NCI-H748 treated with DMSO at 0.1 percent for 48 hours (cell line): ENCODE data around the gene SEC22C.
A peak's percentile ranks its signal among the peaks of the same experiment; 100 is the strongest.
"Not testable (repeated sequence)": the region's sequence is repeated elsewhere in the genome, so short reads cannot be mapped to it uniquely, and the experiment has no call there.

ENCODE experiments used
- DNase-seq: peaks from one replicate; lab custom pipeline; 2025; lab: John Stamatoyannopoulos, UW

Gene SEC22C, protein sequence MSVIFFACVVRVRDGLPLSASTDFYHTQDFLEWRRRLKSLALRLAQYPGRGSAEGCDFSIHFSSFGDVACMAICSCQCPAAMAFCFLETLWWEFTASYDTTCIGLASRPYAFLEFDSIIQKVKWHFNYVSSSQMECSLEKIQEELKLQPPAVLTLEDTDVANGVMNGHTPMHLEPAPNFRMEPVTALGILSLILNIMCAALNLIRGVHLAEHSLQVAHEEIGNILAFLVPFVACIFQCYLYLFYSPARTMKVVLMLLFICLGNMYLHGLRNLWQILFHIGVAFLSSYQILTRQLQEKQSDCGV

DNA sequence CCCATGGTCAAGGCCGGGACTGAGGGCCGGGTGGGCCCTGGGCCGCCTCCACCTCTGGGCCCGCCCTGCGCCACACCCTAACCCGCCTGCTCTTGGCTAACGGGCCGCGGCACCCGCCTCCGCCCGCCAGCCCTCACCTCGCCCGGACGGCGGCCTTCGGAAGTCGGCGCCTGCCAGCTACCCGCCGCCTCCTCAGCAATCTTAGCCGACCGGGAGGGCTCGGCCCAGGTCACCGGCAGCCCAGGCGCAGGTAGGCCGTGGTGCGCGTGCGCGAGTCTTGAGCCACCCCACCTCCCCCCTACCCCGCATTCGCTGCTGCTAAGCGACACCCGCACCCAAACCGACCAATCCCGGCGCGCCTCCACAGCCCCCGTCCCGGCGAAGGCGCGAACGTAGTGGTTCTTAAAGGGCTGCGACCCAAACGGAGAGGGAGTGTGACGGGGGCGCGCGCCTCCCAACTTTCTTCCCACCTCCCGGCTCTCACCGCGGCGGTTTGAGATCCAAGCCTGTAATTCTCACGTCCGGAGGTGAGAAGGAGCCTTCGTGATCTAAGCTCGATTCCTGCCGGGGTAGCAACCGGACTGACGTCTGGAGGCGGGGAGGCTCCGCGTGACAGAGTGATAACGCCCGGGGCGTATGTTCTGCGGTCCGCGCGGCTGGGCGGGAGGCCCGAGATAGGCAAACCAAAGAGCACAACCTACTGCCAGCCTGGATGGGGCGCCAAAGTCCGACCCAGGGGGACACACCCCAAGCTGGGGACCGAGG lies at the start of gene SEC22C:
TSS of gene SEC22C (minus strand) at position 259 of the 765 bp plus-strand sequence. CDS start 12,921 bp downstream, outside the sequence.
- peak; percentile 82 for DNase-seq

DNA sequence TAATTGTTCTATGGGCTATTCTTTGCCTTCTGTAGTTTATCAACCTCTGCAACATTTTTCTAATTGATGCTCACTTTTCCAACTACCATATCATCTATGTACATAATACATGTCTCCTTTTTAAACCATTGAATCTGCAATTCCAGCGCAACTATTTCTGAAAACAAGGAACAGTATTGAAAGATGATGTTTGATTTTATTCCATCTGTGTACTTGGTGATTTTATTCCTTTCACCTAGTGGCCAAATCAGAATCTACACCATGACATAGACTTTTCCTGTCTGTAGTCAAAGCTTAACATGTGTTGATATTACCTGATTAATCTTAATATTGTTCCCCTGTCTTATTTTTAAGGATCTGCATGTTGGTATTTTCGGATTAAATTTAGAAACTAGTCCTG lies 31.7 kb upstream of the SEC22C start:
- DNase-seq: no peak

- DNase-seq: no peak
Observed at GRCh38 chr3:42612928-42613327, 31.2 kb upstream of the SEC22C start.

GRCh38 chr3:42612217-42612616 lies 30.4 kb upstream of the SEC22C start:
- no peak for DNase-seq

DNA sequence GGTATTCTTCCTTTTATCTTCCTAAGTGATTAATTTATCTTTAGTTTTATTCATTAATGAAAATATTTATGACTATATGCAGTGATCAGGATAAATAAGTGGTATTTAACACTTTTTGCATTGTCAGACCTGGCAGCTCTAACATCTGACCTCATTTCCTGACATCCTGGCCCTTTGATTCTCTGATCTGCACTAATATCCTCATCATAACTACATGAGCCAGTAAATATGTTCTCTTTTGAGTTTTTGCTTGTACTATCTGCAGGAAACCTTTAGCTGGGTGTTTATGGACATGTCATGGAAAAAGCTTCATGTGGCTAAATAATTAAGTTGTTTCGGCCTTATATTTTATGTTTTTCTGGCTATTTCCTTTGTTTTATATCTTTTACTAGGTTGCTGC lies 29.2 kb upstream of the SEC22C start:
- DNase-seq: no peak

- no peak for DNase-seq
Observed at GRCh38 chr3:42608581-42608980, 26.8 kb upstream of the SEC22C start.

DNA sequence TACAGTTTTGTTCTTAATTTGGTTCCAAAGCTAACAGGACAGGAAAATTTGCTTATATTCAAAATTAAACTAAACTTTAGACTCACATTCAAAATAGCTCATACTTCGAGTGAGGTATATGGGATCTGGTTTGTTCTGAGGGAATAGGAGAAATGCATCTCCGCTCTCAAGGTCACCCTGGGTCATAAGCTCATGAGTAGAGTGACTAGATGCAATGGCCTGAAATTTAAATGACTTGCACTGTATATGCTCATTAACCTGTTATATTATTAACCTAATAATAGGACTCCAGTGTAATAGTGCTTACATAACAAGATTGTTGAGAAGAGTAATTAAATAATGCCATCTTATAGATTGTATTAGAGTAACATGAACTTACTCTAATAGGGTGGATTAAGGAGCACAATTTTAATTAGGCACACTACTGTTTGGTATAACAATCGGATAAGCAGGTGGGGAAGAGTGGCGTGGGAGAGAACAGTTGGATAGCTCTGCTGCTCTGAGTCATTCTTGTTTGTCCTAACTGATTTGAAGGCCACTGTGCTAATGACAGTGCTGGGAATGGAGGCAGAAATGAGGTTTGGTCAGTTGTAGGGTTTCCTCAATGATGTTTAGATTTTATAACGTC lies 23.9 kb upstream of the SEC22C start:
- DNase-seq: no peak

DNA sequence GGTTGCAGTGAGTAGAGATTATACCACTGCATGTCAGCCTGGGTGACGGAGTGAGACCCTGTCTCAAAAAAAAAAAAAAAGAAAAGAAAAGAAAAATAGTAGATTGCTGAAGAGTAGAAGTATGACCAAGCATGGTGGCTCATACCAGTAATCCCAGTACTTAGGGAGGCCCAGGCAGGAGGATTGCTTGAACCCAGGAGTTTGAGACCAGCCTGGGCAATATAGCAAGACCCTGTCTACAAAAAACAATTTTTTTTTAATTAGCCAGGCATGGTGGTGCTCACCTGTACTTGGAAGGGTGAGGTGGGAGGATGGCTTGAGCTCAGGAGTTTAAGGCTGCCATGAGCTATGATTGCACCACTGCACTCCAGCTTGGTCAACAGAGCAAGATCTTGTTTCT lies 21.2 kb upstream of the SEC22C start:
- DNase-seq: no peak

GRCh38 chr3:42601896-42602581 lies 20.3 kb upstream of the SEC22C start:
- peak; percentile 4 for DNase-seq

GRCh38 chr3:42600958-42601675 lies 19.4 kb upstream of the SEC22C start:
- peak; percentile 20 for DNase-seq

GRCh38 chr3:42600111-42600957 lies 18.6 kb upstream of the SEC22C start, which contains the start of gene NKTR:
TSS of gene NKTR (plus strand) at chr3:42600686. CDS start at chr3:42601007, 321 bp downstream.
- peak; percentile 89 for DNase-seq

DNA sequence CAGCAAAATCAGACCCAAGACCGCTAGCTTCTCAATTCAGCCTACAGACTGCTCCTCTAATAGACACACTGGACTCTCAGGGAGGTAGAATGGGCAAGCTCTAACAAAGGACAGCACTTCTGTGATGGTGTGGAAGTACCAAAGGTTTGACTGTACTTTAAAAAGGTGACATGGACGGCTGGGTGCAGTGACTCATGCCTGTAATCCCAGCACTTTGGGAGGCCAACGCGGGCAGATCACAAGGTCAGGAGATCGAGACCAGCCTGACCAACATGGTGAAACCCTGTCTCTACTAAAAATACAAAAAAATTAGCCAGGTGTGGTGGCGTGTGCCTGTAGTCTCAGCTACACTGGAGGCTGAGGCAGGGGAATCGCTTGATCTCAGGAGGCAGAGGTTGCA lies 15.3 kb upstream of the SEC22C start:
- not testable (repeated sequence) for DNase-seq

DNA sequence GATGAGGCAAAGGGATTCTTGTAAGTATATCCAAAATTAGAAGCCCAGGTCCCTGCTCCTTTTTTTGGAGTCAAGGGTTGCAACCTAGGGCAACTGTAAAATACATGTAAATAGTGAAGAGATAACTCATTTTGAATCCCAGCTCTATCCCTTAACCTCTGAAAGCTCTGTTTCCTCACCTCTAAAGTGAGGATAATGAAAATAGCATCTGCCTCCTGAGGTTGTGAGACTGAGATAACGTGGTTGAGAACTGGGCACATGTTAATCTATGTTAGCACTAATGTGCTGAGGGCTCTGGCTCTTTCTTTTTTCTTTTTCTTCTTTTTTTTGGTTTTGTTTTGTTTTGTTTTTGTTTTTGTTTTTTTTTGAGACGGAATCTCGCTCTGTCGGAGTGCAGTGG lies 13.9 kb upstream of the SEC22C start:
- DNase-seq: no peak

- DNase-seq: no peak
Observed at GRCh38 chr3:42593635-42594034, 11.9 kb upstream of the SEC22C start.

DNA sequence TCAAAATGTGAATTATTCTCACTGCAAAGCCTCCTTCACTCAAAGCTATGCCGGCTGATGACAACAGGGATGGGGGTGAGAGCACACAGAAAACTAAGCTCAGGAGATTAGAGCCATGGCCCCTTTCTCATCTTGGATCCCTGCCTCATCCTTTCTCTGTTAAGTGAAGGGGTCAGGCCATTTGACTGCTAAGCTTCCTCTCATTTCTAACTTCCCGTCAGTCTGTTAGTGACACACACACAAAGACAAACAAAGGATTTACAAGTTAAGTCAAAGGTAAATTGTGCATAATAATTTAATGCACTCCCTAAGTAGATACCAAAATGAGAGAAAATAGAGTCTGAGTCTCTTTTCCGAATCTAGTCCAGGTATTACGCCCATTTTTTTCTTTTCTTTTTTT lies 10.0 kb upstream of the SEC22C start:
- DNase-seq: no peak

GRCh38 chr3:42590989-42591756 lies 9.4 kb upstream of the SEC22C start:
- no peak for DNase-seq

GRCh38 chr3:42589382-42590109 lies 7.8 kb upstream of the SEC22C start:
- DNase-seq: no peak

- no peak for DNase-seq
Observed at GRCh38 chr3:42588625-42589024, 6.9 kb upstream of the SEC22C start.

DNA sequence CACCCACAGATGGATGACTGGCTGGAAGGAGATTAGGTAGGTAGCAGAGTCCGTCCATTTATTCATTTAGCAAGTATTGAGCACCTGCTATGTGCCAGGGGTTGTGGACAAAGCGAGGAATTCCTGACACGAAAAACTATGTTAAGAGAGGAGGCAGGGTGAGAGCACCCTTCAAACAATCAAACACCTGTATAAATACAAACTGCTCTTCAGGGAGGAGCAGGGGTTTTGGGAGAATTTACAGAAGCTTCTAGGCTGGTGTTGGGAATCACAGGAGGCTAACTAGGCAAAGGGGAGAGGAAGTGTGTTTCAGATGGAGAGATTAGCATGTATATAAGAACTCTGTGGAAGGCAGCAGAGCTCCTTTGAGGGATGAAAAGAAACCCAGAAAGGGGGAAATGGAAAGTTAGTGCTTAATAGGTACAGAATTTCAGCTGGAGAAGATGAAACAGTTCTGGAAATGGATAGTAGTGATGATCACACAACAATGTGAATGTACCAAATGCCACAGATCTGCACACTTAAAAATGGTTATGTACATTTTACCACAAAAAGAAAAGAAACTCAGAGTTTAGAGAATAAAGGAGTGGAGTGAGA lies 805 bp upstream of the SEC22C start:
- peak; percentile 15 for DNase-seq
